ENCODE data around the gene GOLGA8M.

DNA sequence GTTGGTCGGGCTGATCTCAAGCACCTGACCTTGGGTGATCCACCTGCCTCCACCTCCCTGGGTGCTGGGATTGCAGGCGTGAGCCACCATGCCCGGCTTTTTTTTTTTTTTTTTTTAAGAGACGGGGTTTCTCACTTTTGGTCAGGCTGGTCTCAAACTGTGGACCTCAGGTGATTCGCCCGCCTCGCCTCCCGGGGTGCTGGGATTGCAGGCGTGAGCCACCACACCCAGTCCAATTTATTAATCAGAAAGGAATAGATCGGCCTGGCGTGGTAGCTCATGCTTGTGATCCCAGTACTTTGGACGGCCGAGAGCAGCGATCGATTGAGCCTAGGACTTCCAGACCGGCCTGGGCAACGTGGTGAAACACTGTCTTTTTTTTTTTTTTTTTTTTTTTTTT lies 13.9 kb upstream of the GOLGA8M start:
- TF ChIP-seq ARNT (IDR thresholded peaks at IDR 0.05) = no peak
- TF ChIP-seq, protein P1, sequence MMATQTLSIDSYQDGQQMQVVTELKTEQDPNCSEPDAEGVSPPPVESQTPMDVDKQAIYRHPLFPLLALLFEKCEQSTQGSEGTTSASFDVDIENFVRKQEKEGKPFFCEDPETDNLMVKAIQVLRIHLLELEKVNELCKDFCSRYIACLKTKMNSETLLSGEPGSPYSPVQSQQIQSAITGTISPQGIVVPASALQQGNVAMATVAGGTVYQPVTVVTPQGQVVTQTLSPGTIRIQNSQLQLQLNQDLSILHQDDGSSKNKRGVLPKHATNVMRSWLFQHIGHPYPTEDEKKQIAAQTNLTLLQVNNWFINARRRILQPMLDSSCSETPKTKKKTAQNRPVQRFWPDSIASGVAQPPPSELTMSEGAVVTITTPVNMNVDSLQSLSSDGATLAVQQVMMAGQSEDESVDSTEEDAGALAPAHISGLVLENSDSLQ (IDR thresholded peaks at IDR 0.05) = no peak
- TF ChIP-seq SUZ12 (IDR thresholded peaks at IDR 0.05) = no peak
- TF ChIP-seq SP1 (IDR thresholded peaks at IDR 0.05) = no peak
- no peak for TF ChIP-seq HDGF (IDR thresholded peaks at IDR 0.05; ENCODE audit: borderline replicate concordance)
- no peak for TF ChIP-seq ELF4 (IDR thresholded peaks at IDR 0.05)
- no peak for TF ChIP-seq FOXK2 (IDR thresholded peaks at IDR 0.05)
- TF ChIP-seq FOXA1 (IDR thresholded peaks at IDR 0.05) = no peak
- no peak for TF ChIP-seq BHLHE40 (IDR thresholded peaks at IDR 0.05; ENCODE audit: borderline replicate concordance)
- no peak for TF ChIP-seq CTBP1 (IDR thresholded peaks at IDR 0.05; ENCODE audit: borderline replicate concordance)
- TF ChIP-seq NFRKB (IDR thresholded peaks at IDR 0.05) = no peak
- no peak for TF ChIP-seq ZNF384 (IDR thresholded peaks at IDR 0.05)
- no peak for TF ChIP-seq FOXM1 (IDR thresholded peaks at IDR 0.05; ENCODE audit: borderline replicate concordance)

Data from HEK293T (cell line).